Measurements from ENCODE around the gene CBX3. TPM values are rescaled to one million over a fixed set of nuclear protein-coding genes. Genes with fewer than 3 reads are reported as not detected.

CBX3 gene
- total RNA-seq, 1 experiment from 2014 or later, result 308 TPM

GRCh38 chr7:26187380-26188205 lies 14.0 kb upstream of the CBX3 start:
- Histone ChIP-seq H3K4me2 (no peak overlapping the region), H3K9me3 (ENCODE audit: insufficient read depth, low read depth) (no peaks in the 10 kb centered on the region), H4K20me1 (ENCODE audit: insufficient read depth) (peaks cover 63% of the 10 kb centered on the region), H3K27ac (peak overlapping the region; percentile 41), H3F3A (ENCODE audit: insufficient read depth, low read depth) (peaks cover 100% of the 10 kb centered on the region), H3K79me2 (ENCODE audit: low read depth) (peaks cover 40% of the 10 kb centered on the region), H3K36me3 (ENCODE audit: low read depth) (peaks cover 66% of the 10 kb centered on the region), H3K4me1 (replicated peaks; ENCODE audit: insufficient read depth) (peaks cover 3% of the 10 kb centered on the region; the same call in 1 of the 2 replicates), H3K4me3 (no peak overlapping the region), H3K27me3 (ENCODE audit: insufficient read depth, low read depth) (no peaks in the 10 kb centered on the region), H2AFZ (no peak overlapping the region), H3K9me2 (ENCODE audit: insufficient read depth) (no peaks in the 10 kb centered on the region)
- no peak for DNase-seq
- TF ChIP-seq CTCF (conservative IDR thresholded peaks at IDR 0.05) (no peak), EZH2 (IDR thresholded peaks at IDR 0.05; ENCODE audit: low read depth) (no peak)
- ChIA-PET CTCF (interaction anchor here (0.6 to 2.6 kb wide), 4 partner anchors 10 to 98 kb away, joined by 3 to 16 read pairs (median 3); partner anchors contain the start of gene NFE2L3), POLR2A (ENCODE audit: unreplicated experiment) (interaction anchor here (0.6 to 0.9 kb wide), 2 partner anchors 21 to 120 kb away, joined by 6 to 15 read pairs; no protein-coding TSS in a partner anchor)
- BruUV-seq (replicated peaks), result TSS peak; percentile 0
- intact Hi-C loops (cut with micrococcal nuclease; ENCODE audit: unreplicated experiment), result no loop called here

GRCh38 chr7:26188206-26188956 lies 13.2 kb upstream of the CBX3 start:
- Histone ChIP-seq H3K79me2 (ENCODE audit: low read depth) (peaks cover 48% of the 10 kb centered on the region), H3F3A (ENCODE audit: insufficient read depth, low read depth) (peaks cover 100% of the 10 kb centered on the region), H3K4me3 (no peak overlapping the region), H3K27me3 (ENCODE audit: insufficient read depth, low read depth) (no peaks in the 10 kb centered on the region), H3K9me2 (ENCODE audit: insufficient read depth) (no peaks in the 10 kb centered on the region), H3K4me1 (replicated peaks; ENCODE audit: insufficient read depth) (peaks cover 11% of the 10 kb centered on the region), H3K9me3 (ENCODE audit: insufficient read depth, low read depth) (no peaks in the 10 kb centered on the region), H3K4me2 (no peak overlapping the region), H2AFZ (no peak overlapping the region), H4K20me1 (ENCODE audit: insufficient read depth) (peaks cover 66% of the 10 kb centered on the region), H3K27ac (peak overlapping the region; percentile 41), H3K36me3 (ENCODE audit: low read depth) (peaks cover 74% of the 10 kb centered on the region)
- BruUV-seq (replicated peaks), result no TSS peak
- intact Hi-C loops (cut with micrococcal nuclease; ENCODE audit: unreplicated experiment), result no loop called here
- TF ChIP-seq EZH2 (IDR thresholded peaks at IDR 0.05; ENCODE audit: low read depth), result no peak
- no peak for TF ChIP-seq CTCF (conservative IDR thresholded peaks at IDR 0.05)
- ChIA-PET POLR2A (ENCODE audit: unreplicated experiment) (interaction anchor here (0.6 to 0.9 kb wide), 3 partner anchors 22 to 173 kb away, joined by 3 to 15 read pairs (median 6); no protein-coding TSS in a partner anchor), CTCF (interaction anchor here (0.6 to 2.6 kb wide), 3 partner anchors 10 to 98 kb away, joined by 3 to 16 read pairs (median 3); partner anchors contain the start of gene NFE2L3)
- no peak for DNase-seq

- H3K79me2 ChIP-seq (ENCODE audit: low read depth), result peaks cover 55% of the 10 kb centered on the region
- no peak for DNase-seq
- peaks cover 70% of the 10 kb centered on the region for H4K20me1 ChIP-seq (ENCODE audit: insufficient read depth)
- no peaks in the 10 kb centered on the region for H3K27me3 ChIP-seq (ENCODE audit: insufficient read depth, low read depth)
- TF ChIP-seq EZH2 (IDR thresholded peaks at IDR 0.05; ENCODE audit: low read depth), result no peak
- no peak for TF ChIP-seq CTCF (conservative IDR thresholded peaks at IDR 0.05)
- POLR2A ChIA-PET (ENCODE audit: unreplicated experiment), result interaction anchor here (0.6 kb wide), 1 partner anchor 173 kb away, joined by 3 read pairs; no protein-coding TSS in a partner anchor
- peaks cover 12% of the 10 kb centered on the region for H3K4me1 ChIP-seq (replicated peaks; ENCODE audit: insufficient read depth)
- H2AFZ ChIP-seq, result no peak overlapping the region
- no TSS peak for BruUV-seq (replicated peaks)
- H3F3A ChIP-seq (ENCODE audit: insufficient read depth, low read depth), result peaks cover 100% of the 10 kb centered on the region
- peak overlapping the region; percentile 41 for H3K27ac ChIP-seq
- H3K9me3 ChIP-seq (ENCODE audit: insufficient read depth, low read depth), result no peaks in the 10 kb centered on the region
- H3K4me2 ChIP-seq, result no peak overlapping the region
- no peaks in the 10 kb centered on the region for H3K9me2 ChIP-seq (ENCODE audit: insufficient read depth)
- peaks cover 75% of the 10 kb centered on the region for H3K36me3 ChIP-seq (ENCODE audit: low read depth)
- intact Hi-C loops (cut with micrococcal nuclease; ENCODE audit: unreplicated experiment), result no loop called here
- no peak overlapping the region for H3K4me3 ChIP-seq
- CTCF ChIA-PET, result interaction anchor here (0.6 to 2.6 kb wide), 2 partner anchors 9 to 37 kb away, joined by 4 to 16 read pairs; partner anchors contain the start of gene NFE2L3
Measured at GRCh38 chr7:26188957-26189541, 12.5 kb upstream of the CBX3 start.

All from PC-9 (cell line).